K562 treated with DMSO at 1 percent for 4 hours (cell line): Measurements from ENCODE around the gene MED8. TPM values are rescaled to one million over a fixed set of nuclear protein-coding genes. Genes with fewer than 3 reads are reported as not detected.

Source experiments
- total RNA-seq: library from RNA; unstranded; fragments of 300-600 nt; gene quantifications from 2 replicates; pipeline ENCODE4 v1.2.3, GENCODE V29; 2022; ENCODE audit not compliant: insufficient read depth

The MED8 gene
- 47.2 and 48.6 TPM in 2 replicates for total RNA-seq

GRCh38 chr1:43389326-43390313 lies at the start of gene MED8, which contains the start of gene SZT2:
MED8 (minus strand) TSS chr1:43389800; CDS start chr1:43389764, 36 bp downstream.
SZT2 (plus strand) TSS chr1:43389899; CDS start chr1:43389969, 70 bp downstream.

GRCh38 chr1:43367904-43368645 lies 21.5 kb downstream of the MED8 start, which contains the start of gene ELOVL1:
ELOVL1 (minus strand) TSS chr1:43368011; CDS start chr1:43365609, 2,402 bp downstream.

GRCh38 chr1:43358746-43359693 lies 30.6 kb downstream of the MED8 start, which contains the start of gene CDC20:
CDC20 (plus strand) TSS chr1:43358981; CDS start chr1:43359216, 235 bp downstream.

GRCh38 chr1:43337588-43337987 lies 52.0 kb downstream of the MED8 start, which contains the start of gene MPL:
MPL (plus strand) TSS chr1:43337818; CDS start chr1:43337849, 31 bp downstream.

Other genes starting within 250 kb of the MED8 start
- gene EBNA1BP2, start 217.5 kb downstream of the MED8 start, total RNA-seq = 81.8 and 100.0 TPM in 2 replicates
- not detected in 2 replicates for gene CFAP57, start 217.5 kb downstream of the MED8 start, total RNA-seq
- gene TMEM125, start 119.8 kb downstream of the MED8 start, total RNA-seq = 0.36 TPM in 1 of 2 replicates, not detected in the other
- gene C1orf210, start 104.2 kb downstream of the MED8 start, total RNA-seq = not detected in 2 replicates
- gene TIE1, start 88.8 kb downstream of the MED8 start, total RNA-seq = not detected in 2 replicates
- not detected in 2 replicates for gene MPL, start 52.0 kb downstream of the MED8 start, total RNA-seq
- gene CDC20, start 30.8 kb downstream of the MED8 start, total RNA-seq = 131 and 137 TPM in 2 replicates
- gene ELOVL1, start 21.8 kb downstream of the MED8 start, total RNA-seq = 87.0 and 121 TPM in 2 replicates
- gene SZT2, start 99 bp upstream of the MED8 start, total RNA-seq = 13.9 and 21.8 TPM in 2 replicates
- 6.8 and 8.5 TPM in 2 replicates for gene HYI, start 64.1 kb upstream of the MED8 start, total RNA-seq
- 2.1 TPM in 2 replicates for gene PTPRF, start 141.1 kb upstream of the MED8 start, total RNA-seq